Myocyte (in vitro differentiated cells): Measurements from ENCODE around the gene DDX55. TPM values are rescaled to one million over a fixed set of nuclear protein-coding genes. Genes with fewer than 3 reads are reported as not detected.
"Not testable (repeated sequence)": the region's sequence is repeated elsewhere in the genome, so short reads cannot be mapped to it uniquely, and the experiment has no call there.

Experiments used
- DNase-seq: peaks from one replicate; pipeline ENCODE4 v3.0.0-alpha.2; 2012; ENCODE audit warnings: low read depth
- polyA plus RNA-seq: library from polyadenylated mRNA; unstranded; fragments of >200 nt; gene quantifications from one replicate; pipeline ENCODE4 v1.2.1, GENCODE V29; 2012; ENCODE audit warnings: missing spikeins
- total RNA-seq: library from RNA; depleted of rRNA; stranded (reverse); fragments of >200 nt; gene quantifications from 2 replicates; pipeline ENCODE4 v1.2.3, GENCODE V29; 2014

The DDX55 gene
- 13.8 and 15.8 TPM in 2 replicates for total RNA-seq
- polyA plus RNA-seq = 11.1 TPM

- DNase-seq = peak; percentile 87
Observed at GRCh38 chr12:123601602-123602489, at the start of gene DDX55. Gene DDX55 (plus strand): TSS chr12:123602099. CDS start chr12:123602149, 50 bp downstream.

- not testable (repeated sequence) for DNase-seq
Observed at GRCh38 chr12:123554136-123554535, 47.8 kb upstream of the DDX55 start.

- DNase-seq = not testable (repeated sequence)
Observed at GRCh38 chr12:123554843-123555242, 47.1 kb upstream of the DDX55 start.

- DNase-seq = not testable (repeated sequence)
Observed at GRCh38 chr12:123558487-123558886, 43.4 kb upstream of the DDX55 start.

GRCh38 chr12:123559468-123559867 lies 42.4 kb upstream of the DDX55 start:
- DNase-seq = no peak

GRCh38 chr12:123571343-123571813 lies 30.5 kb upstream of the DDX55 start:
- peak; percentile 71 for DNase-seq

- DNase-seq = no peak
Observed at GRCh38 chr12:123572391-123572790, 29.5 kb upstream of the DDX55 start.

GRCh38 chr12:123573870-123574269 lies 28.0 kb upstream of the DDX55 start:
- no peak for DNase-seq

- no peak for DNase-seq
Observed at GRCh38 chr12:123576611-123577010, 25.3 kb upstream of the DDX55 start.

GRCh38 chr12:123578243-123578642 lies 23.7 kb upstream of the DDX55 start:
- no peak for DNase-seq

GRCh38 chr12:123578829-123579228 lies 23.1 kb upstream of the DDX55 start:
- not testable (repeated sequence) for DNase-seq

- DNase-seq = no peak
Observed at GRCh38 chr12:123580772-123581171, 21.1 kb upstream of the DDX55 start.

- DNase-seq = no peak
Observed at GRCh38 chr12:123591702-123592481, 10.0 kb upstream of the DDX55 start.

- DNase-seq = no peak
Observed at GRCh38 chr12:123595729-123596128, 6.2 kb upstream of the DDX55 start.

- DNase-seq = no peak
Observed at GRCh38 chr12:123597100-123597499, 4.8 kb upstream of the DDX55 start.

- DNase-seq = no peak
Observed at GRCh38 chr12:123598522-123598921, 3.4 kb upstream of the DDX55 start.

GRCh38 chr12:123599310-123599709 lies 2.6 kb upstream of the DDX55 start:
- no peak for DNase-seq

- DNase-seq = no peak
Observed at GRCh38 chr12:123599721-123600120, 2.2 kb upstream of the DDX55 start.

GRCh38 chr12:123602651-123603195 lies 824 bp downstream of the DDX55 start:
- DNase-seq = no peak

- not testable (repeated sequence) for DNase-seq
Observed at GRCh38 chr12:123603495-123603894, 1.6 kb downstream of the DDX55 start.

GRCh38 chr12:123607756-123608155 lies 5.9 kb downstream of the DDX55 start:
- DNase-seq = no peak

GRCh38 chr12:123608182-123608581 lies 6.3 kb downstream of the DDX55 start:
- DNase-seq = no peak
